Activated naive CD8-positive, alpha-beta T cell treated with anti-CD3 and anti-CD28 coated beads for 36 hours (primary cell): ENCODE measurements around the gene OR13C9. TPM values are rescaled to one million over a fixed set of nuclear protein-coding genes. Genes with fewer than 3 reads are reported as not detected.

Experiments used
- DNase-seq: peaks from one replicate; pipeline ENCODE4 v3.0.0; 2021
- H3K27ac Mint-ChIP-seq: one replicate; pipeline ENCODE4 v1.8.0; 2022; ENCODE audit warnings: mild to moderate bottlenecking, moderate library complexity, mixed read lengths
- H3K27me3 Mint-ChIP-seq: one replicate; pipeline ENCODE4 v1.8.0; 2022; ENCODE audit warnings: mild to moderate bottlenecking, mixed read lengths
- H3K36me3 Mint-ChIP-seq: one replicate; pipeline ENCODE4 v1.8.0; 2021; ENCODE audit warnings: mild to moderate bottlenecking, mixed read lengths
- H3K4me1 Mint-ChIP-seq: one replicate; pipeline ENCODE4 v1.8.0; 2021; ENCODE audit warnings: mixed read lengths
- H3K4me3 Mint-ChIP-seq: one replicate; pipeline ENCODE4 v1.8.0; 2022; ENCODE audit warnings: mild to moderate bottlenecking, moderate library complexity, mixed read lengths
- H3K9me3 Mint-ChIP-seq: one replicate; pipeline ENCODE4 v1.8.0; 2022; ENCODE audit warnings: mixed read lengths
- total RNA-seq, 2 experiments: library from RNA; stranded (reverse); gene quantifications; one replicate each; pipeline ENCODE4 v1.2.3, GENCODE V29; 2021

OR13C9 gene
- total RNA-seq, 2 experiments from 2014 or later = not detected

GRCh38 chr9:104580562-104580961 lies 37.4 kb downstream of the OR13C9 start:
- DNase-seq = no peak
- Mint-ChIP-seq H3K9me3 (no peaks in the 10 kb centered on the region), H3K4me3 (no peak overlapping the region), H3K36me3 (no peaks in the 10 kb centered on the region), H3K4me1 (no peaks in the 10 kb centered on the region), H3K27ac (no peak overlapping the region), H3K27me3 (peaks cover 5% of the 10 kb centered on the region)

- Mint-ChIP-seq H3K36me3 (no peaks in the 10 kb centered on the region), H3K4me1 (no peaks in the 10 kb centered on the region), H3K27me3 (peaks cover 3% of the 10 kb centered on the region), H3K27ac (no peak overlapping the region), H3K9me3 (peaks cover 6% of the 10 kb centered on the region), H3K4me3 (no peak overlapping the region)
- no peak for DNase-seq
These were observed 40.7 kb downstream of the OR13C9 start for GRCh38 chr9:104577263-104577662.

- Mint-ChIP-seq H3K4me1 (no peaks in the 10 kb centered on the region), H3K9me3 (peaks cover 11% of the 10 kb centered on the region), H3K36me3 (no peaks in the 10 kb centered on the region), H3K27ac (no peak overlapping the region), H3K27me3 (no peaks in the 10 kb centered on the region), H3K4me3 (no peak overlapping the region)
- DNase-seq = no peak
These were observed 42.5 kb downstream of the OR13C9 start for GRCh38 chr9:104575456-104575855.

GRCh38 chr9:104572612-104573011 lies 45.4 kb downstream of the OR13C9 start:
- Mint-ChIP-seq H3K27me3 (no peaks in the 10 kb centered on the region), H3K36me3 (no peaks in the 10 kb centered on the region), H3K27ac (no peak overlapping the region), H3K4me1 (no peaks in the 10 kb centered on the region), H3K4me3 (no peak overlapping the region), H3K9me3 (peaks cover 11% of the 10 kb centered on the region)
- no peak for DNase-seq

GRCh38 chr9:104568868-104569267 lies 49.1 kb downstream of the OR13C9 start, which contains the start of gene OR13C8:
TSS of gene OR13C8 (plus strand) at chr9:104569168. CDS start at chr9:104569168, 0 bp downstream.
- no peak for DNase-seq
- H3K4me3 Mint-ChIP-seq = no peak within 1 kb of the TSS
- H3K4me1 Mint-ChIP-seq = no peaks in the 10 kb centered on the region
- H3K27ac Mint-ChIP-seq = no peak within 1 kb of the TSS
- H3K27me3 Mint-ChIP-seq = no peaks in the 10 kb centered on the region
- H3K36me3 Mint-ChIP-seq = no peaks in the 10 kb centered on the region
- H3K9me3 Mint-ChIP-seq = peaks cover 8% of the 10 kb centered on the region

Other genes starting within 250 kb of the OR13C9 start
- gene OR13F1, start 113.9 kb downstream of the OR13C9 start, total RNA-seq = not detected
- not detected for gene OR13C4, start 91.0 kb downstream of the OR13C9 start, total RNA-seq
- not detected for gene OR13C3, start 81.3 kb downstream of the OR13C9 start, total RNA-seq
- gene OR13C8, start 49.0 kb downstream of the OR13C9 start, total RNA-seq = not detected
- gene OR13C5, start 18.8 kb downstream of the OR13C9 start, total RNA-seq = not detected
- gene OR13C2, start 12.6 kb downstream of the OR13C9 start, total RNA-seq = not detected
- gene OR13D1, start 76.3 kb upstream of the OR13C9 start, total RNA-seq = not detected
- 10 to 100 TPM; 11.2 to 11.3 TPM for gene NIPSNAP3A, start 129.5 kb upstream of the OR13C9 start, total RNA-seq
- under 1 TPM; 0.23 to 0.88 TPM for gene NIPSNAP3B, start 145.9 kb upstream of the OR13C9 start, total RNA-seq